KOPT-K1 (cell line): ENCODE data around the gene PRKAG1.

Source experiments
- H3K27ac ChIP-seq: fragments of 200-600 bp; sonication (generic); 2 replicates; pipeline ENCODE4 v1.5.1; 2016; ENCODE audit warnings: antibody characterized with exemption, mild to moderate bottlenecking, low read depth, low read length; ENCODE audit not compliant: poor library complexity, severe bottlenecking
- H3K36me3 ChIP-seq: fragments of 200-600 bp; sonication (generic); 2 replicates; pipeline ENCODE4 v1.5.1; 2017; ENCODE audit warnings: antibody characterized with exemption, mild to moderate bottlenecking, low read length, moderate library complexity; ENCODE audit not compliant: insufficient read depth
- H3K9me3 ChIP-seq: fragments of 200-600 bp; sonication (generic); 2 replicates; pipeline ENCODE4 v1.5.1; 2017; ENCODE audit warnings: antibody characterized with exemption, low read length, mild to moderate bottlenecking; ENCODE audit not compliant: insufficient read depth, poor library complexity, severe bottlenecking

The PRKAG1 gene

DNA sequence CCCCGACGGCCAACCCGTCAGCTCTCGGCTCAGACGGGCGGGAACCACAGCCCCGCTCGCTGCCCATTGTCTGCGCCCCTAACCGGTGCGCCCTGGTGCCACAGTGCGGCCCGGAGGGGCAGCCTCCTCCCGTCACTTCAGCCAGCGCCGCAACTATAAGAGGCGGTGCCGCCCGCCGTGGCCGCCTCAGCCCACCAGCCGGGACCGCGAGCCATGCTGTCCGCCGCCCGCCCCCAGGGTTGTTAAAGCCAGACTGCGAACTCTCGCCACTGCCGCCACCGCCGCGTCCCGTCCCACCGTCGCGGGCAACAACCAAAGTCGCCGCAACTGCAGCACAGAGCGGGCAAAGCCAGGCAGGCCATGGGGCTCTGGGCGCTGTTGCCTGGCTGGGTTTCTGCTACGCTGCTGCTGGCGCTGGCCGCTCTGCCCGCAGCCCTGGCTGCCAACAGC lies 40.3 kb downstream of the PRKAG1 start, which contains the start of gene WNT1:
Gene WNT1 (plus strand): TSS at position 32 of the 450 bp plus-strand sequence. CDS start 329 bp downstream, at position 361.
- no peak within 1 kb of the TSS for H3K27ac ChIP-seq
- no peaks in the 10 kb centered on the region for H3K9me3 ChIP-seq
- H3K36me3 ChIP-seq, result no peaks in the 10 kb centered on the region

DNA sequence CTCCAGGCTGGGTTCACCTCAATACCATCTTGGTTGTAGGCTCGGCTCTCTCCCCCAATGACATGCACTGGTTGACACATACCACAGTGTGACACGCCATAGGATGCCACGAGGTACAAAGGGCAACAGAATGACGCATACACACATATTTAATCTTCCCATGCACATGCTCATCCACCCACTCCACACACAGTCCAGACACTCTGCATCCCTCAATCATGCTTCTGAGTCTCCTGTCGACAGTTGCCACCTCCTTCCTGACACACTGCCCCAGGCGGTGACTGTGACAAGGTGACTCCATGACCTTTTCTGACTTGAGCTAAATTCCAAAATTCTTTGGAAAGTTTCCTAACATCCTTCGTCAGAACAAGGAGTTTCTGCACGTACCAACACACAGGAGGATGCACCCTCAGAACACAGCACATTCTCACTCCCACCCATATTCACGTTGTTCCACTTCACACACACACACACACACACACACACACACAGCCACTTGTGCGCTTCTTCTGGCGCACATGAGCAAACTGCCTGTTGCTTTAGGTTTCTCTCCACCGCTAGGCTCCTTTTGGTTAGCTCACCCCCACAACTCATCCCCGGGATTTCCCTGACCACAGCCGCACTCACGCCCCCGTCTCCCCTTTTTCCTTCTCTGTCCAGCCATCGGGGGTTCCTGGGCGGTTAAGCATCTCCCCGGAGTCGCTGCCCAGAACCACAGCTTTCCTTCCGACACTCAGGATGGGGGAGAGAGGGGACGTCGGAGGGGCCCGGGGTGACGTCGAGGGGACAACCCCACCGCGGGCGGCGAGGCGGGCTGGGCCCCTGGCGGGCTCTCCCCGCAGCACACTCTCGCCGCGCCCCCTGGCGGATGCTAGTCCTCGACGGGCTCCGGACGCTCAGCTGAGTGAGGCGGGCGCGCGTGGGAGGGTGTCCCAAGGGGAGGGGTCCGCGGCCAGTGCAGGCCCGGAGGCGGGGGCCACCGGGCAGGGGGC lies 41.0 kb downstream of the PRKAG1 start:
- H3K9me3 ChIP-seq, result no peaks in the 10 kb centered on the region
- no peak overlapping the region for H3K27ac ChIP-seq
- no peaks in the 10 kb centered on the region for H3K36me3 ChIP-seq

DNA sequence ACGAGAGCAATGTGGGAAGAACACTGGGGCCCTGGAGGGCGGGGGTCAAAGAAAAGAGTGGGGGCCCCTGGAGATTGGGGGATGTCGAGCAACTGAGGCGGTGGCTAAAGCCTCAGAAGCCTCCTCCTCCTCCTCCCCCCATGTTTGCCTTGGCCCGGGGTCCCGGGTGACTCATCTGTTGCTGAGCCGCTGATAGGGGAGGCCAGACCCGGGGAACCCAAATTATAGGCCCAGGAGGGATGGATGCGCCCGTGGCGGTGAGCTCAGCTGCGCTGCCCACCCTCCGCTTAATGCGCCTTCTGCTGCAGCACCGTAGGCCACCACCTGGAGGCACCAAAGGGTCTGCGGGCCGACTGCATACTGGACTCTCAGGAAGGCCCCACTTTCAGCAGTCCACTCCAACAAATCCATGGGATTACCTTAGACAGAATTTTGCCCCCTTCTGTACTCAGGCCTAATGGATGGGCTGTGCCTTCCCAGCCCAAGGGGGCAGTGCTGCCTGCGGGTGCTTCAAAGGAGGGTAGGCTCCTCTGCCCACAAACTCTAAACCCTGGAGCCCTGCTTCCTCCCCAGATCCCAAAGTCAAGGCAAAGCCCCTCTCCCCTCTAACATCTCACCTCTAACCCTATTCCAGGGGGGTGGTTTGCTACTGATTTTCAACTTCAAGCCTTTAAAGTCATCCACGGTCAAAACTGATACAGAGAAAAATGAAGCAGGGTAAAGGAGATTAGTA lies 44.5 kb downstream of the PRKAG1 start:
- no peak overlapping the region for H3K27ac ChIP-seq
- H3K9me3 ChIP-seq, result no peaks in the 10 kb centered on the region

DNA sequence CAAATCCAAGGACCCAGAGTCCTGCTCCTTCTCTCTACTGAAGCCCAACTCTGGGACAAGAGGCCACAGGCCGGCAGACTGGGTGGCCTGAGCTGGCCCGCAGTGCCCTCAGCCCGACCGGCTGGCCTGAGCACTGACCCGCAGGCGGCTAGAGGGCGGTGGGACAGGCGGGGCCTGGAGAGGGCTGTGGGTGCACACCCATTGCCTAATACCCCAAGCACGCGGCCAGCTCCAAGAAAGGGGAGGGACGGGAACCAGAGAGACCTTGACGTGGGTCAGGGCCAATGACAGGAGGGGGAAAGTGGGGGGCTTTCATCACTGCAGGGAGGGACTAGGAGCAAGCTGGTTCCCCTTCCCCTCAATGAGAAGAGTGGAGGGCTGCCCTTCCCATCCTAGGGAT lies 45.0 kb downstream of the PRKAG1 start:
- Histone ChIP-seq H3K36me3 (no peaks in the 10 kb centered on the region), H3K9me3 (no peaks in the 10 kb centered on the region), H3K27ac (no peak overlapping the region)

More for the DNA sequence above, 44.5 kb downstream of the PRKAG1 start:
- H3K36me3 ChIP-seq, result no peaks in the 10 kb centered on the region

DNA sequence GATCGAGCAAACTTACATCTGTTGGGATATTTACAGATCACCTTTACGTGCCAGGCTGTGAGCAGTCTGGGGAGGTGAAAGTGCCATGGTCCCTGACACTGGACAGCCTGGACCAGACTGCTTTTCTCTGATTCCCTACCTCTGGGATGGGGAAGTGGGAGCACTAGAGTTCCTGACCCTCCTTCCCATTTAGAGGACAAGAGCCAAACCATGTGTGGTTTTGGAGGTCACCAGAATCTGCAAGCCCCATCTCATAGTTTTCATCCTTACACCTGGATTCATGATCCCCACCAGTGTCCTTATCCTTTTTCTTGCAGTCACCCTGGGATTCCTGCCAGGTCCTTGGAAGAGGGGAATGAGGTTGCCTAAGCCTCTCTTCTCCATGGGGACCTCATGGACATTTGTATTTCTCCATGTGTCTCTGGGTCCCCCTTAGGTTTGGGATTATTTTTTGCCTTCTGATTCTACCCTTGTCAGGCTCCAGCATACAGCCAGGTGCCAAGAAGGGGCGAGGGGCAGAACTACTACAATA lies 45.6 kb downstream of the PRKAG1 start:
- H3K27ac ChIP-seq, result no peak overlapping the region
- H3K36me3 ChIP-seq, result no peaks in the 10 kb centered on the region
- no peaks in the 10 kb centered on the region for H3K9me3 ChIP-seq

DNA sequence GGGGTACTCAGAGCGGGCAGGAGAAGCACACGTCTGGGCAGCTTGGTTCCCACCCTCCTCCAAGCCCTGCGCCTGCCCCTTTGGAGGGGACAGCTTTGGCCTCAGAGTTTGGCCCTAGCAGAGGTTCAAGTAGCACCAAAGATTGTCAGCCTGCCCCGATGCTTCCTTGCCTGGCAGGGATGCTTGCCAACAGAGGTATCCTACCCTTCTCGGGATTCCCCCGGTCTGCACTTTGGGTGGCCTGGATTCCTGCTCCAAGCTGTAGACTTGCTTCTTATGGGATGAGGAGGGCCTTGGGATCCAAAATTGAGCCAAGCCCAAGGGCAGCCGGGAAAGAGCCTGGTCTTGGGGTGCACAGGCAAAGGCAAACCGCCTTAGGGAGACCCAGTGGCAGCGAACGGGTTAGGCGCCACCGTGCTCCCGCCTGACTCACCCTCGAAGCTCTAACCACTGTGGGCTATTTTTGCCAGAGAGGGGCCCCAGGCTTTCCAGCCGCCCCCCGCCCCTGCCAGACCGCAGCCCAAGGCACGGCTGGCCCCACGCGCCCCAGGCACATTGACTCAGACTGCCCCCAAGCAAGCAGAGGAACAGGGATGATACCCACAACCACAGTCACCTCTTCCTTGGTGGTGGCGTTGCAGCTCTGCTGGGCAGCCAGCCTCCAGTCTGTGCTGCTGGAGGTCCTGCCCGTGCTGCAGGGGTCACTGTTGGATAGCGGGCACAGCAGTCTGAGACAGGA lies 46.2 kb downstream of the PRKAG1 start:
- Histone ChIP-seq H3K36me3 (no peaks in the 10 kb centered on the region), H3K27ac (no peak overlapping the region)

DNA sequence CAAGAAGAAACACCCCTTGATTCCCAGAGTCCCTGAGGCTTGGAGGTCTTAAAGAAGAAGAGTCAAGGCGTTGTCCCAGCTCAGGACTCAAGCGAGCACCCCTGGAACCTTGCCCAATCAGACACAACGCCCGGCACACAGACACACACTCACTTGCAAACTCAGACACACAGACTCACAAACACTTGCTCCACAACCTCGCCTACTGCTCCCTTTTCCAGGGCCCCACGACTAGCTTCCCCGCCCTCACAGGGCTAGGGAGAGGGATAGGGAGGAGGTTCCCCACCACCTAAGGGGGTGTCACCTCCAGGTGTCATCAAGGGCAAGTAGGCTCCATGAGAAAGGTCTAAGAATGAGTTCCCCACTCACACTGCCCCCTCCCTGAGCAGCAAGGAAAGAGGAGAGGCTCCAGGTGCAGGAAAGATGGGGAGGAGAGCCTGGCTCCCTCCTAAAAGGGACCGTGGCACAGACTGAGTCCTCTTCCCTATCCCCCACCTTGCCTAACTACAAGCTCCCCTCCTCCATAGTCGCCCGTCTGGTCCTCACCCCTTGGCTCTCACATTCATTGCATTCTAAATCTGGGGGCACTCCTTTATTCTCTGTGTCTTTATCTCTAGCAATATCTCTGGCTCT lies 47.8 kb downstream of the PRKAG1 start:
- no peaks in the 10 kb centered on the region for H3K9me3 ChIP-seq
- no peak overlapping the region for H3K27ac ChIP-seq
- no peaks in the 10 kb centered on the region for H3K36me3 ChIP-seq

More for the DNA sequence above, 46.2 kb downstream of the PRKAG1 start:
- no peaks in the 10 kb centered on the region for H3K9me3 ChIP-seq

DNA sequence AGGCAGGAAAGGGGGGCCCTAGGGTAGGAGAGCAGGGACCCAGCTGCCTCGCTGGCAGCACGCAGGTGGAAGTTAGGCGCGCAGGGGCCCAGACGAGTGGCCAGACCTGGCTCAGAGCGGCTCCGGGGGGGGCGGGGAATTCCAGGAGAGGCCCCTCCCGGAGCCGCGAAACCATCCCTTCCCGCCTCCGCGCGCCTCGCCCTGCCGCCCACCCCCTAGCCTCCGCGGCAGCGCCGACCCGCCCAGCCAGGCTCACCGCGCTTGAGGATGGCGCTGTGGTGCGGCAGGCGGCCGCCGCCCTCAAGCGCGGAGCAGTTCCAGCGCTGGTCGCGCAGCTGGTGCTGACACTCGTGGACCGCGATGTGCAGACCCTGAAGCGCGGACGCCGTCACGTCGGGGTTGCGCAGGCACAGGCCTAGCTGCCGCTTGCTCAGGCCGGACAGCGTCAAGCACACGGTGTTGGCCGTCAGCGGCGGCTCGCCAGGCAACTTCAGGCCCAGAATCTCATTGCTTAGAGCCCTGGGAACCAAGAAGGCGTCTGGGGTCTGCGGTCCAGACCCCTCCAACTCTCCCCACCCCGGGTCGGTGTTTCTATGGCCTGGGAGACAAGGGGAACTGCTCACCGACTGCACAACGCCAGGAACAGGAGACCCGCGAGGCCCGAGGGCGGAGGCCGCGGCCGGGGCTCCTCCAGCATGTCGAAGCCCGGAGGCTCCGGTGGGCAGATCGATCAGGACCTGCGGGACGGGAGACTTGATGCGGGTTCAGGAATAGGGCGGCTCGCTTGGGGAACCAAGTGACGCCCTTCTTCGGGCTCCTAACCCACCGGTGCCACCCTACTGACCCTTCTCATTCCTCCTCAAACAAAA lies 48.5 kb downstream of the PRKAG1 start:
- Histone ChIP-seq H3K9me3 (no peaks in the 10 kb centered on the region), H3K27ac (no peak overlapping the region), H3K36me3 (no peaks in the 10 kb centered on the region)

DNA sequence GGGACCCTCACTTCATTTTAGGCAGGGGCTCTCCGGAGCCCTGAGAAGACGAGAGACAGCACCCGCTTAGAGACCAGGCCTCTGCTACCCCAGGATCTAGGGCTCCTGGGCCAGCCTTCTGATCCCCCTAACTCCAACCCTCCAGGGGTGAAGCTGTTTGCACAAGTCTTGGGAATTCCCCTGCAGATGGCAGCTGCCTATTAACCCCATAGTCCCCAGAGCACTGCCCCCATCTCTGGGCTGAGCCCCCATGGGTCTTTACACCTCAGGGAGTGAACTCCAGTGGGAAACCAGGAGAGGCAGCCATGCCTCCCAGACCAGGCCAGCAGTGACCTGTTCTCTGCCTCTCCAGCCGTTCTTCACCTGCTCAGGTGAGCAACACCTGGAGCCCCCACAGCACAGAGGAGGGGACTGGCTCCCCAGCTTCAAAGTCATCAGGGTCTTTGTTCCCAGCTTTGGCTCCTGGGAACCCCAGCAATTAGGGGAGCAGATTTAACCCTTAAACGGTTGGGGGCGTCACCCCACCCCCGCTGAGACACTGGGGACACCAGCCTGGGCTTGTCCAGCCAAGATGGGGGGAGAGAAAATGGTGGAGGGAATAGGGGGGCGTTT lies 49.3 kb downstream of the PRKAG1 start:
- no peak overlapping the region for H3K27ac ChIP-seq
- no peaks in the 10 kb centered on the region for H3K9me3 ChIP-seq
- no peaks in the 10 kb centered on the region for H3K36me3 ChIP-seq

DNA sequence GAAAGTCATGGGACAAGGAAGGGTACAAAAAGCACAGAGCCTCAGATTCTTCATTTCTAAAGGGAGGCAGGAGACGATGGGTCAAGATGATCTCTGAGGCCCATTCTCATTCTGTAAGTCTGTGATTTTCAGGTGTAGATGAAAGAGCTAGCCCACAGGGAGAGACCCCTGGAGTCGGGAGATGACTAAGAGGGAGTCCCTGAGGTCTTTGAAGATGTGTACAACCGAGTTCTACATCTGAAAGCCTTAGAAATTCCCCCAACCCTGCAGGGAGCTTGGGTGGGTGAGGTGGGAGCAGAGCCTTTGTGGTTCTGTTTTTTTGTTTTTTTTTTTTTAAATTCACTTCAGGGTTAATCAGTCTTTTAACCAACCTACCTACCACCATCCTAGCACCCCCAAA lies 50.1 kb downstream of the PRKAG1 start:
- Histone ChIP-seq H3K27ac (no peak overlapping the region), H3K36me3 (no peaks in the 10 kb centered on the region)

DNA sequence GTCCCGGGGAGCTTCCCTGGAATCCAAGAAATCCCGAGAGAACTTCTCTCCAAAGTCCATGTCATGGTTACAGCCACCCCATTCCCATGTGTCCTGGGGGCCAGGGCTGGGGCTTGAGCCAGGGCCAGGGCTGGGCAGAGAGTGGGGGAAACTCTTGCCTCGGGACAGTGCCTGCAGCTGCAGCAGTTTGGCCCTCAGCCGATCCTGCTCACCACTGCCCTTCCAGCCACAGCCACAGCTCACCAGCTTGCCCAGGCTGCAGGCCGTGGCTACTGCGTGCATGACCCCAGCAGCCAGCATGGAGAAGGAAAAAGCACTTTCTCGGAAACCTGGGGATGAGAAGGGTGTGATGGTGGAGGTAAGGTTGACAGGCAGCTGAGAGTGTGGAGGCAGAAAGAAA lies 50.6 kb downstream of the PRKAG1 start:
- Histone ChIP-seq H3K9me3 (no peaks in the 10 kb centered on the region), H3K36me3 (no peaks in the 10 kb centered on the region), H3K27ac (no peak overlapping the region)

More for the DNA sequence above, 50.1 kb downstream of the PRKAG1 start:
- H3K9me3 ChIP-seq, result no peaks in the 10 kb centered on the region

DNA sequence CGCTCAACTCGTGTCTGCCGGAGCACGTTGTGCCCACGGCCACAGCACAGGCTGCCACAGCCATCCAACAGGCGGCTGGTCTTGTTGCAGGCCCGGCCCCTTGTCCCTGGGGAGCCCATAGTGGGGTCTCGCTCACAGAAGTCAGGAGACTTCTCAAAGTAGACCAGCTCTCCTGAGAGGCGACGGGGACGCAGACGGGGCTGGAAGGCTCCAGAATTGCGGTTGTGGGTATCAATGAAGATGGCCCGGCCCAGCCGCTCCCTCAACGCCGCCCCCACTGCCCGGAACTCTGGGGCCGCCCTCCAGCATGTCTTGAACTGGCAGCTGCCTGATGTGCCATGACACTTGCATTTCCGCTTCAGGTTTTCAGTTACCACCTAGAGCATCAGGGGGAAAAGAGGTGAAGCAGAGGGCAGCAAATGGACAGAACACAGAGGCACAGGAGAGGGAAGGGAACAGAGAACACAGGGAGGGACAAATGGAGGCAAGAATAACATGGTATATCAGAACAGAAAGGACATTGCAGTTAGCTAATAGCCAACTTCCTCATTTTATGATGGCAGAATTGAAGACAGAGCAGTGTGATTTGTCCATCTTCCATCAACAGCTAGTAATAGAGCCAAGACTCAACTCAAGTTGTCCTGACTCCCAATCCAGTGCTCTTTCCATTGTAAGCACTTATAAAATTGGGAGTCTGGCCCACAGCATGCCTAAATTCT lies 52.2 kb downstream of the PRKAG1 start:
- no peaks in the 10 kb centered on the region for H3K36me3 ChIP-seq
- no peak overlapping the region for H3K27ac ChIP-seq
- H3K9me3 ChIP-seq, result no peaks in the 10 kb centered on the region
